ENCODE data around the gene TBC1D2B. TPM values are rescaled to one million over a fixed set of nuclear protein-coding genes. Genes with fewer than 3 reads are reported as not detected.

TBC1D2B gene
- total RNA-seq, 1 donor from 2014 or later = 63.3 TPM

DNA sequence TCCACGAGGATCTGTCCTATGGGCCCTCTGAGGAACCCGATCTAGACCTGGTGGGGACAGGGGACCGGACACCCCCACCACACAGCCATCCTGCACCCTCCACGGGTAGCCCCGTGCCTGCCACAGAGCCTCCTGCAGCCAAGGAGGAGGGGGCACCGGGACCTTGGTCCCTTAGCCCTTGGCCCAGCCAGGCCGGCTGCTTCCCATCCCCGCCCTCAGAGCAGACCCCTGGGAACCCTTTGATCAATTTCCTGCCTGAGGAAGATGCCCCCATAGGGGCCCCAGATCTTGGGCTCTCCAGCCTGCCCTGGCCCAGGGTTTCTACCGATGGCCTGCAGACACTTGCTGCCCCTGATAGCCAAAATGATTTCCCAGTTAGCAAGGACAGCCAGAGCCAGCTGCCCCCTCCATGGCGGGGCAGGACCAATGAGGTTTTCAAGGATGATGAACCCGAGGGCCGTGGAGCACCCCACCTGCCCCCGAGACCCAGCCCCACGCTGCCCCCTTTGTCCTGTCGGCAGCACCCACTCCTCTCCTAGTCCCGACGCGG is 91.5 kb downstream of the TBC1D2B start:
- no peak for DNase-seq (ENCODE audit: low spot score in 2 of 2)
- no peak overlapping the region for H3K27ac ChIP-seq
- peaks cover 5 to 17% of the 10 kb centered on the region in 2 donors for H3K4me1 ChIP-seq
- H3K36me3 ChIP-seq = no peaks in the 10 kb centered on the region
- H3K27me3 ChIP-seq = no peaks in the 10 kb centered on the region
- TF ChIP-seq, protein P1, sequence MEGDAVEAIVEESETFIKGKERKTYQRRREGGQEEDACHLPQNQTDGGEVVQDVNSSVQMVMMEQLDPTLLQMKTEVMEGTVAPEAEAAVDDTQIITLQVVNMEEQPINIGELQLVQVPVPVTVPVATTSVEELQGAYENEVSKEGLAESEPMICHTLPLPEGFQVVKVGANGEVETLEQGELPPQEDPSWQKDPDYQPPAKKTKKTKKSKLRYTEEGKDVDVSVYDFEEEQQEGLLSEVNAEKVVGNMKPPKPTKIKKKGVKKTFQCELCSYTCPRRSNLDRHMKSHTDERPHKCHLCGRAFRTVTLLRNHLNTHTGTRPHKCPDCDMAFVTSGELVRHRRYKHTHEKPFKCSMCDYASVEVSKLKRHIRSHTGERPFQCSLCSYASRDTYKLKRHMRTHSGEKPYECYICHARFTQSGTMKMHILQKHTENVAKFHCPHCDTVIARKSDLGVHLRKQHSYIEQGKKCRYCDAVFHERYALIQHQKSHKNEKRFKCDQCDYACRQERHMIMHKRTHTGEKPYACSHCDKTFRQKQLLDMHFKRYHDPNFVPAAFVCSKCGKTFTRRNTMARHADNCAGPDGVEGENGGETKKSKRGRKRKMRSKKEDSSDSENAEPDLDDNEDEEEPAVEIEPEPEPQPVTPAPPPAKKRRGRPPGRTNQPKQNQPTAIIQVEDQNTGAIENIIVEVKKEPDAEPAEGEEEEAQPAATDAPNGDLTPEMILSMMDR (IDR thresholded peaks at IDR 0.05) = no peak
- H3K9me3 ChIP-seq = no peaks in the 10 kb centered on the region
- intact Hi-C loops (cut with DNase I) = no loop called here
- no peak overlapping the region for H3K4me3 ChIP-seq

DNA sequence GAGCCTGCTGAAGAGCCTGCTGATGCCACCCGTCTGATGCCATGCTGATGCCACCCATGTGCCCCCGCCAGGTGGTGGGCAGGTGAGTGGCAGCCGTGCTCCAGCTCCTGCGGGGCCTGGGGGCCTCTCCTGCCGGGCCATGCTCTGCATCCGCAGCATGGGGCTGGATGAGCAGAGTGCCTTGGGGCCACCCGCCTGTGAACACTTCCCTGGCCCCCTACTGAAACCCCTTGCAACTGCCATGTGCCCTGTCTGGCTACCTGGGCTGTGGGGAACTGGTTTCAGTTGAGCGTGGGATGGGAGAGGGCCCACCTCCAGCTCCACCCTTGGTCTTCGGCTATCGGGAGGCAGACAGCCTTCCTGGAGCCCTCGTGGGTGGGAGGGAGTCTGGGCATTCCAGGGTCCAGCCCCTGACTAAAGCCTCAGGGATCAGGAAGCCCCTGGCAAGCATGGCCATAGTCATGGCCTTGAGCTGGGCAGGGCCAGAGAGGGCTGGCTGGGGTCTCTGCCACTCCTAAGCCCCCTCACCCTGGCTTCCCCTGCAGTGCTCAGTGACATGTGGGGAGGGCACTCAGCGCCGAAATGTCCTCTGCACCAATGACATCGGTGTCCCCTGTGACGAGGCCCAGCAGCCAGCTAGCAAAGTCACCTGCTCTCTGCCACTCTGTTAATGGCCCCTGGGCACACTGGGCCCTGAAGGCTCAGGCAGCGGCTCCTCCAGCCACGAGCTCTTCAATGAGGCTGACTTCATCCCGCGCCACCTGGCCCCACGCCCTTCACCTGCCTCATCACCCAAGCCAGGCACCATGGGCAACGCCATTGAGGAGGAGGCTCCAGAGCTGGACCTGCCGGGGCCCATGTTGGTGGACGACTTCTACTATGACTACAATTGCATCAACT is 92.2 kb downstream of the TBC1D2B start:
- DNase-seq (ENCODE audit: low spot score in 2 of 2) = peak in 1 of 2 donors; percentile 57
- no peaks in the 10 kb centered on the region for H3K27me3 ChIP-seq
- no peaks in the 10 kb centered on the region for H3K9me3 ChIP-seq
- H3K27ac ChIP-seq = no peak overlapping the region
- TF ChIP-seq, protein P1 (IDR thresholded peaks at IDR 0.05) = no peak
- H3K4me1 ChIP-seq = peaks cover 3 to 10% of the 10 kb centered on the region in 2 donors
- no peak overlapping the region for H3K4me3 ChIP-seq
- intact Hi-C loops (cut with DNase I) = no loop called here
- H3K36me3 ChIP-seq = no peaks in the 10 kb centered on the region

- intact Hi-C loops (cut with DNase I) = no loop called here
- H3K9me3 ChIP-seq = no peaks in the 10 kb centered on the region
- H3K27ac ChIP-seq = no peak overlapping the region
- no peaks in the 10 kb centered on the region for H3K36me3 ChIP-seq
- no peaks in the 10 kb centered on the region for H3K27me3 ChIP-seq
- TF ChIP-seq, protein P1 (IDR thresholded peaks at IDR 0.05) = no peak
- peaks cover 3 to 7% of the 10 kb centered on the region in 2 donors for H3K4me1 ChIP-seq
- DNase-seq (ENCODE audit: low spot score in 2 of 2) = no peak
- H3K4me3 ChIP-seq = no peak overlapping the region
These were observed 93.1 kb downstream of the TBC1D2B start for GRCh38 chr15:77984446-77984861.

- intact Hi-C loops (cut with DNase I) = no loop called here
- TF ChIP-seq, protein P1 (IDR thresholded peaks at IDR 0.05) = peak in 1 of 3 experiments; percentile 24
- H3K9me3 ChIP-seq = no peaks in the 10 kb centered on the region
- no peaks in the 10 kb centered on the region for H3K36me3 ChIP-seq
- H3K27ac ChIP-seq = no peak overlapping the region
- H3K4me3 ChIP-seq = no peak overlapping the region
- no peaks in the 10 kb centered on the region for H3K27me3 ChIP-seq
- DNase-seq (ENCODE audit: low spot score in 2 of 2) = peak in 1 of 2 donors; percentile 61
- H3K4me1 ChIP-seq = peaks cover 3 to 4% of the 10 kb centered on the region in 2 donors
These were observed 93.6 kb downstream of the TBC1D2B start for GRCh38 chr15:77983708-77984445.

GRCh38 chr15:77983091-77983707 is 94.3 kb downstream of the TBC1D2B start:
- H3K27ac ChIP-seq = no peak overlapping the region
- H3K27me3 ChIP-seq = no peaks in the 10 kb centered on the region
- H3K9me3 ChIP-seq = no peaks in the 10 kb centered on the region
- H3K4me1 ChIP-seq = peaks cover 3 to 4% of the 10 kb centered on the region in 2 donors
- TF ChIP-seq, protein P1 (IDR thresholded peaks at IDR 0.05) = no peak
- no peak overlapping the region for H3K4me3 ChIP-seq
- intact Hi-C loops (cut with DNase I) = no loop called here
- no peak for DNase-seq (ENCODE audit: low spot score in 2 of 2)
- H3K36me3 ChIP-seq = no peaks in the 10 kb centered on the region

All from ascending aorta (tissue), 2 donors.